Bone marrow (tissue), 2 donors: Measurements from ENCODE around the gene GFPT2.
A peak's percentile ranks its signal among the peaks of the same experiment; 100 is the strongest.

Experiments
- DNase-seq, 2 donors: peaks; one replicate each; lab custom pipeline; 2025; lab: John Stamatoyannopoulos, UW

The GFPT2 gene

DNA sequence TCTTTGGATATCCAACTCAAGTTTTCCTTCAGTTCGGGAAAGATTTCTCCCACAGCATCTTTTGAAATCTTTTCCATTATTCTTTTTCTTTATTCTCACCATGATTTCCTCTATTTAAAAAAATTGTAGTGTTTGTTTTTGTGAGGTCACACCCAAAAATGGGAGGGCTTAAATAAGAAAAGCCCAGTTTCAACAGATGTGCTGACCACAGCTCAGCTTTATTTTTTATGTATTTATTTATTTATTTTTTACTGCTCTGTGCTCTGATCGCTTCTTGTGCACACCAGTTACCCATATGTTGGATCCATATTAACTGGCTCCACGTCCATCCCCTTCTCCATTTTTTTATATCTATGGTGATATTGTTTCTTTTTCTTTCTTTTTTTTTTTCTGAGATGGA, 20.3 kb downstream of the GFPT2 start:
- no peak for DNase-seq

DNA sequence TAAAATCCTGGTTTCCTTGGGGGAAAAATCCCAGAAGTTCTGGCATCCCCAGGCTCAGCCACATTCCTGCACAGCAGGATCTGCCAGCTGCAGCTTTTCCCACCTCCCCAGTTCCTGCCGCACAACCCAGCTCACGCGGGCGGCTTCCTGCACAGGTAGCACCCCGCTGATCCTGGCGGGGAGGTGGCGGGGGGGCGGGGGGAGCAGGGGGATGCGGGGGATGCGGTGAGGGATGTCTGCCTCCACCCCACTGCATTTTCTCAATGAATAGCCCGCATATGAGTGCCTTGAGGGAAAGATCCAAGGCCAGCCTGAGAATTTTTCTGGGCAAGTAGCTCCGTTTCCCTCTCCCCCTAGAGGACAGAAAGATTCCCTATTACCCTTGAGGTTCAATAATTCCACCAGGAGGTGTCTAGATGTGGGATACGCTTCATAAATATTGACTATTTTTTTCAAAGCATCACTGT, 21.1 kb downstream of the GFPT2 start:
- no peak for DNase-seq

DNA sequence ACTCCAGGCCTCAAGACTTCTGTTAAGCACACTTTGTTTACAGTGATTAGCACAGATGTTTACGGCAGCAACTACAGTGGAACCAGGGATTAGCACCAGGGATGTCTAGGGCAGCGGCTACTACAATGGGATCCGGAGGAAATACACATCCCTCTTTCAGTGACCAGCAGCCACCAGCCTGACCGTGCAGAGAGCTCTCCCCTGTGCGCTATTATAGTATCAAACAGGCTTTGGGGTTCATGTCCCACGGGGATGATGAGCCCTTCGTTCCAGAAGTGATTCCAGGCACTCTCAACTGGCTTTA, 21.5 kb downstream of the GFPT2 start:
- no peak for DNase-seq

DNA sequence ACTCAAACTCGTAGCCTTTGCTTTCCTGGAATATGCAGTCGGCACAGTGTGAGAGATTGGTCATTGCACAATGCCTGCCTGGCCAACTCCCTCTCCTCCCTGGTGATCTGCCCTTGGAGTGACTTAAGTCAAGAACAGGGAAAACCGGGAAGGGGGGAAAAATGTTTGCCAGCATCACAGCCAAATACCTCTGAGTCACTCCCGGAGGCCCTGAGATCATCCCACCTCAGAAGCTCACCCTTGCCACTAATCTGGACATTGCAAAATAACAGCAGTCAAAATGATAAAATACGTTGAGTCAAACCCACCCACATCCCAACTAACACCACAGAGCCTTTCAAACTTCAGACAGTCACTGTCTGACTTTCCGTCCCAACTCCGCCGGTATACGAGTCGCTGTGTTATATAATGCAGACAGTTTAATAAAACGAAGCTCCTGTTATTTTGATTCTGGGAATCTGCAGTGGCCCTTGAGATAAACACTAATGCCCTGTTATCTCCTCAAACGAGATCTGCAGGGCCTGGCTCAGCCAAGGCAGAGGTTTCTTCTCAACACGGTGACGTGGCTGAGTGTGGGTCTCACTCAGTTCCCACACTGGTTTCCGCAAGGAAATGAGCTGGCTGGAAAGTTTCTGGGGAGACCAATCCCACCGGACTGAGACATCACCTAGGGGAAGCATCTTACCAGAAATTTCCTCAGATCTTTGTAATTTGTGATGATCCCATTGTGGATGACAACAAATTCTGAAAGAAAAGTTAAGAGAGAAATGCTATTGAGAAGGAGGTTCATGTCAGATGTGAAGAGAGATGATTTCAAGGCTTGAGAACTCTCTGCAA, 22.1 kb downstream of the GFPT2 start:
- DNase-seq = no peak

DNA sequence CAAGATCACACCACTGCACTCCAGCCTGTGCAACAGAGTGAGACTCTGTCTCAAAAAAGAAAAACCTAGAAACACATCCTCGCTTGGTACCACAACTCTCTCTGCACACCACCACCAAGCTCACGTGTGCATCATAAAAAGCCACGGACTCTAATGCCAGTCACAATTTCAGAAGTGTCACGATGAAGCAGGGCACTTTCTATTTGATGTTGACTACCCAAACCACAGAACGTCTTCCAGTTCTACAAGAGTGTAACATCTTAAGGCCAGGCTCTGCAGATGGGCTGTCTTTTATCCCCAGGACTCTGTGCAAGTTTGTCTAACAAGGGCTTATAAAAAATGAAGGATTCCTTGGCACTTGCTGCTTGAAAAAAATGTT, 22.9 kb downstream of the GFPT2 start:
- no peak for DNase-seq

DNA sequence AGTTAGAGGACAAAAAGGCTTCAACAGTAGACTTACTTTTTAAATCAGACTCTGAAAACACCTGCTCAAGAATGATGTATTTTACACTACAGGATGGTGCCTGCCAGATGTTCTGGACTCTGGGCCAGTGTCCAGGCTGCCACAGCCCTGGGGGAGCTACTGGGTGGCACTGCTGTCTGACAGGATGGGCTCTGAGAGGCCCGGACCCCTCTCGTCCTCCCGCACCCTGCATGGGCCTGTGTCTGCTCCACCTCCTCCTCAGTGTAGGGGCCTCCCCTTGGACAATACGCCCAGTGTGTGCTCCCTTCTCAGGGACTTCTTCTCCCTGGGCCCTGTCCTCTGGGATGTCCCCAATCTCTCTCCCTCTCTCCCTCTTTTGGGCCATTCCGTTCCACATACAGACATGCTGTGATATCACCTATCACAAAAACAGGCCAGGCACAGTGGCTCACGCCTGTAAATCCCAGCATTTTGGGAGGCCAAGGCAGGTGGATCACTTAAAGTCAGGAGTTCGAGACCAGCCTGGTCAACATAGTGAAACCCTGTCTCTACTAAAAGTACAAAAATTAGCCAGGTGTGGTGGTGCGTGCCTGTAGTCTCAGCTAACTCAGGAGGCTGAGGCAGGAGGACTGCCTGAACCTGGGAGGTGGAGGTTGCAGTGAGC, 23.4 kb downstream of the GFPT2 start:
- DNase-seq = no peak

DNA sequence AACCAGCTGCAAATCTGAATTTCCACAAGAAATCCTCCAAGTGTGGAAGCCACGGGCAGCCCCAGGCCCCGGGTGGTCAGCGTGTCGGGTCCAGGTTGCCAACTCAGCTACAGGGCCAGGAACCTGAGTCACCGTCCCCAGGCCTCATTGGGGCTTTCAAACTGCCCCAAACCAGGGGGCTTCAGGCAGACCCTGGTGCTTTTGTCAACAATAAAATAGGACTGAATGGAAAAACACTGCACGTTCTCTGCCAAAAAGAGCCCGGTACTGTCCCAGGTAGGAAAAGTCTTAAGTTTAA, 24.0 kb downstream of the GFPT2 start:
- DNase-seq = no peak

DNA sequence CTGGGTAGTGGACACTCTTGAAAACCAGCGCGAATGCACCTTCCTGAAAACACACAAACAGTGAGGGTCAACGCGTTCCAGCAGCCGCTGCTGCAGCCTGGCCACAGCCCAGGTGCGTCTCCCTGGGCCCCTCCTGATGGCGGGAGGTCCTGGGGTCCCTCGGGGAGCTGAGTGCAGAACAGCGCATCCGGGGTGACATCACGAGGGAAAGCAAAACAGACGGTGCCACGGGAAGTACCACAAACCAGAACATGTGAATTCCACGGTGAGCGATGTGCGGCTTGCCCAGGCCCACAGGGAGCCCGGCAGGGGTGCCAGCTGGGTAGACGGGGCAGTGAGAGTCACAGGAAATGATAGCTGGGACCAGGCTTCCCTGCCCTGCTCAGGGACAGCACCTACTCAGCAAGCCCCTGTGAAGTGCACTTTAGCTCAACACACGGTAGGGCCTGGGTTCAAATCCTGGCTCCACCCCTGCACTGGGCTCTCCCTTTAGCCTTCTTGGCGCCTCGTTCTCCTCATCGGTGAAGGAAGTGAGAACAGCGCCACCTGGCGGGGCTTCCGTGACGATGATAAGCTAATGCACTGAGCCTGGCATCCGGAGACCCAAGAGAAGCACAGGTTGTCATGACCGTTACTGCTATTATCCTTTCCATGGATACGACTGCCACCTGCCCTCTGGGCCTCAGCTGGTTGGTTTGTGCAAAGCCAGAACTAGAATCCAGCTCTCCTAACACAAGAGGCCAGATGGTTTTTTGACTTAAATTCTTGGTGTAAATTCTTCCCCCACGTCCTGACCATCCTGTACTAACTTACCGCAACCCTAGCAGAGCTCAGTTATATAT, 24.6 kb downstream of the GFPT2 start:
- peak; percentile 39 to 48 for DNase-seq

DNA sequence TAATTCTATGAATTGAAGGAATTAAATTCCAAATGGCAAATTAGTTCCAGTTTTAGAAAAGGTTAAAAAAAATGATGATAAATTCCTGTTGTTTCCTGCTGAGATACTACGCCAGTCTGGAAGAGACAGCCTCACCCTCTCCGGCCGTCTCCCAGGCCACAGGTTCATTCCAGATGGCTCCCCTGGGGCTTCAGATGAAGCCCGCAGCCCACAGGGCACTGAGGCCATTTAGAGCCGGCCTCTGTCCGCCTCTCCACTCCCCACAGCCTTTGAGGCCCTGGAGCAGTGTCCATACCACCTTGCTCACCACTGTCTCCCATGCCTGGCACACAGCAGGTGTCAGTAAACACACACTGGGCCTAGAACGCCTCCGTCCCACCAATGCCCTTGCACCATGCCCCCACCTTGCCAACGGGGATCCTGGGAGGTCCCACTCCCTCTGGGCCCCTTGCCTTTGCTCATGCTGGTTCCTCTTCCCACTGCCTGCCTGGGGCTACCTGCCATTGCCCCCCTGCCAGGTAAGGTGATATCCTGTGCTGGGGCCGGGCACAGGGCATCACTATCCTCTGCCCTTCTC, 26.1 kb downstream of the GFPT2 start:
- no peak for DNase-seq

DNA sequence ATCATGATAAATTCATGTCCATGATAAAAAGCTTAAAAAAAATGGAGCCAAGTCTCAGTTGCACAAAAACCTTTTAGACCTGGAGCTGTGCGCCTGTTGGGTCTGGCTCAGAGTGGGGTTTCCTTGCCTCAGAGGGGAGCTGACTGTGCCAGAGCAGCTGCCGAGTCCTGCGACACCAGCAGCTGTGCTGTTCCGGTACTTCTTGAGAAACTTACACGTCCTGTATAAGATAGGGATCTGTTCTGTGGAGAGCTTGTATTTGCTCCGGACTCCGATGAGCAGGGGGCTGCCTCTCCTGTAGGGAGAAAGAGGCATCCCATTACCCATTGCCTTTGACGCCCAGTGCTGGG, 28.6 kb downstream of the GFPT2 start:
- no peak for DNase-seq

DNA sequence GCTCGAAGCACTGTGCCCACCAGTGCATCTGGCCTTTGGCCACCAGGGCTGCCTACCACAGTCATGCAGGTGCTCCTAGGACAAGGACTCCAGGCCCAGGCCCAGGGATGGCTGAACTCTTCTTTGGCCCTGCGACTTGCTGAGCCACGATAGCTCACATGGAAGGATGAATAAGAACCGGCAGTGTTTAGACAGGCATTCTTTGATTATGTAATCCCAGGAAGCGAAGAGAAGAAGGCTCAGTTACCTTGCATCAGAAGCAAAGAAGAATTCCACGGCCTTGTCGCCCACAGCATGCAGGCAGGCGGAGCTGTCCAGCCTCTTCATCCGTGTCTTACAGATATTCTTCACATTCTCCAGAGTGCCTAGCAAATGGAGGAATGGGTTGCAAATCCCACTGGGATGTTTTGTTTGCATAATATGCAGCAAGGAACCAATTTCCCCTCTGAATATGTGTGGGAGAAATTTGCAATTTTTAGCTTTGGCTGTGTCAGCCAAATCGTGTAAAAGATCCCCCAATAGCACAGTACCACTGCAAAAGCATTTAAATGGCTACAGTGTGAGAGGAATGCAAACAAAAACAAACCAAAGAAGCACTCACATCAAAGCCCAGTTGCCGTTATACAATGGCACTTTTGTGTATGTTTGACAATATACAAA, 29.1 kb downstream of the GFPT2 start:
- no peak for DNase-seq

DNA sequence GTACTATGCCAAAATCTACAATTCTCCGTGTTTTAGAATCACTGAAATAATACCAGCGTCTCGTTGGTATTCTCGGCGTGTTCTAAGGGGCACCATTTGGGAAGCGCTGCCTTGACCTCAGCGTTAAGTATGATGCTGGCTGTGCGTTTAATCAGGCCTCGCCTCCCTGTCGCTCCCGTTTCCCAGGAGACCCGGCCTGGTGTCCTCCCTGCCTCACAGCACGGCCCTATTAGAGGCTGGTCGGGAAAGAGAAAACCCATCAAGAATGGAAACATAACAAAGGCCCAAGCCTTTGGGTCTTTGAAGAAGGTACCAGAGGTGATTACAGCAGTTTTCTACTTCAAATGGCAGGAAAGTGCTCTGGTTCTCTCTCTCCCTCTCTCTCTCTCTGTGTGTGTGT, 30.0 kb downstream of the GFPT2 start:
- DNase-seq = no peak

DNA sequence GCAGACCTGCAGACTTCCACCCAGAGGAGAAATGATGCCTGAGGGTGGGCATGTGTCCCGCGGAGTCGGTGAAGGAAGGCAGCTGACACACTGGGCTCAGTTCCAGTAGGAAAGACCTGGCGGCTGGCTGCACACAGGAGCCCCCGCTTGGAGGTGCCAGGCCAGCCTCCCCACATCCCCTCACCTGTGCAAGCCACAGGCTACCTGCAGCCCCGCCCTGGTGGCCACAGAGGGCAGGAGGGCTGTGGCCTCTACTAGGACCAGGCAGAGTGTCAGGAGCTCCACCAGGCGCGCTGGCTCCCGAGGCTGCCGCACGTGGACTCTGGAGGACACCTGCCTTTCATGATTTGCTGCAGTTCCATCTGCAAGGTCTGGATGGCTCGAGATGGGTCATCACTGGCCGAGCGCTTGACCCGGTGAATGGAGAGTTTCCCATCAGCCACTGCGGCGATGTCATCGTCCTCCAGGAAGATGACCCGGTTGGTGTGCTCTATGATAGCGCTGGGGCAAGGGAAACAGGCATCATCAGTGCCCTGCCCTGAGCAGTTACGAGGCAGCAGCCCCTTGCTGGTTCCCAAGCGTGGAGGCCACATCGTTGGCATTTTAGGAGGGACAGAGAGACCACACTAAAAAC, 34.6 kb downstream of the GFPT2 start:
- no peak for DNase-seq

DNA sequence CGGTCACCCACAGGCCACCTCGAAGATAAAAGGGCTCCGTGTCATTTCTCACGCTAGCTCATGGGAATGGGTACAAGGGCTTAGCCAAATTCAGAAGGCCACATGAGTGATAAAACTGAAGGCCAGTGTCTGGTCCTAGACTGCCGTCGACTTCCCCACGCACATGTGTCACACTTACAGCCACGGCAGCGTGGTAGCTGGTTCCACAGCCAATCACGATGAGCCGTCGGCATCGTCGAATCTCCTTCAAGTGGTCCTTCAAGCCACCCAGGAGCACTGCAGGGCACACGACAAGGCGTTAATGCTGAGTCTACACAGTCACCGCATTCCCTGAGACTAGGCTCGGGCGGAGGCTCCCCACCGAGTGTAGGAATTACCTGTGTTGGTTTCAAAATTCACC, 36.5 kb downstream of the GFPT2 start:
- no peak for DNase-seq

DNA sequence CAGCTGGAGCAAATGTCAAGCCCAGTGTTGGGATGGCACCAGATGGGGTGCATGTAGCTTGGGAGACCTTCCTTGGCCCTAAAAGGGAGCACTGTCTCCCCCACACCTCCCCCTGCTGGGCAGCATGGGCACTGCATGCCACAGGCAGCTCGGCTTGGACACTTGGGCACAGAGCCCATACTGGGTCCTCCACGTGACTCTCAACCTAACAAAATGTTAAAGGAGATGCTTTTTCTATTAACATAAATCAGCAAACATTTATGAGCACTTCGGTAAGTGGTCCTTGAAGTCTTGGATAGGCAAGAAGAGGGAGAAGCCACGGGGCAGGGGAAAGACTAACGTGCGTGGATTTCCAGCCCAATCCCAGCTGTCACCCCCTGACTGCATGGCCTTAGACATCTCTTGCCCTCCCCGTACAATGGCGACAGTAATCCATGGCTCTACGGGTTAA, 37.3 kb downstream of the GFPT2 start:
- DNase-seq = peak; percentile 26 to 30

DNA sequence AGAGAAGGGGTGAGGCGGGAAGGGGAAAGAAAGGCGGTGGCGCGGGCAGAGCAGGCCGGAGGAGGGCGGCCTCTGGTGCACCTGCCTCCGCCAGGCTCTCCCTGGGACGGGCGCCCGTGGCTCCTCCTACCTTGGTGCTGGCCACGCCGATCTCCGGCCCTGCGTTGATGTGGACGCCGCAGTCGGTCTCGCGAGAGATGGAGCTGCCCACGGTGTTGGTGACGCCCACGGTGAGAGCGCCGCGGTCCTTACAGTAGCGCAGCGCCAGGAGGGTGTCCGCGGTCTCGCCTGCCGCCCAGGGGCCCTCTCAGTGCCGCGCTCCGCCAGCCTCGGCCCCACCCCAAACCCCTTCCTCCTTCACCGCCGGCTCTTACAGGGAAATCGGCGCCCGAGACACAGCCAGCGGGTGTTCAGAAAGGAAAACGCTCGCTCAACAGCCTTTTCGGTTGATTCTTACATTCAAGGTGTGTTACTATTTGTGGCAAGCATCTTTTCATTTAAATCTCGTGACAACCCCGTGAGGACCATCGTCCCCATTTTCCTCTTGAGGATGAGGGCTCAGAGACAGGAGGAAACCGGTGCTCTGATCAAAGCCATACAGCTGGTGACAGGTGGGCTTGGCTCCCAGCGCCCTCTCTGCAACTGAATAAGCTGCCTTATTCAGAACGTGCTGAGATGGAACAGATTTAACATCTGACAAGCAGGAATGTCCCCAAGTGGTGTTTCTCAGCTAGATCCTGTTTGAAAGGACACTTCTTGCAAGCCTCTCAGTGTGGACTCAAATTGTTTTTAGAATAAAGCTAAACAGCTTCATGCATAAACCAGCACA, 39.2 kb downstream of the GFPT2 start:
- peak in 1 of 2 donors; percentile 22 for DNase-seq

DNA sequence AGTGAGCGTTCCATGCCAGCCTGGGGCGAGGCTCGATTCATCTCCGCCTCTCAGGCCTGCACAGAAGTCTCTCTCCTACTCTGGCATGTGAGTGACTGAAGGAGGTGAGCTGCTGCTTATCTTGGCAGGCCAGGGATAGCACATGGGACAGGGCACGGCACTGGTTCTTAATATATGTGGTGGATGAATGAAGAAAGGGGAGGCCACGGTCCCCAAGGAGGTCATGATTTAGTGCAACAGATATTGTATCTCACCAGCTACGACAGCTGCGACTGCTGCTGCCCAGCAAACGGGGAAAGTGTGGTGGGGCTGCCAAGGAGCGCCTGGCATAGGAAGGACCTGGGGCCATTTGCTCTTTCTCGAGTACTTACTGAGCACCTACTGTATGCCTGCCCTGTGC, 41.9 kb downstream of the GFPT2 start:
- DNase-seq = no peak

DNA sequence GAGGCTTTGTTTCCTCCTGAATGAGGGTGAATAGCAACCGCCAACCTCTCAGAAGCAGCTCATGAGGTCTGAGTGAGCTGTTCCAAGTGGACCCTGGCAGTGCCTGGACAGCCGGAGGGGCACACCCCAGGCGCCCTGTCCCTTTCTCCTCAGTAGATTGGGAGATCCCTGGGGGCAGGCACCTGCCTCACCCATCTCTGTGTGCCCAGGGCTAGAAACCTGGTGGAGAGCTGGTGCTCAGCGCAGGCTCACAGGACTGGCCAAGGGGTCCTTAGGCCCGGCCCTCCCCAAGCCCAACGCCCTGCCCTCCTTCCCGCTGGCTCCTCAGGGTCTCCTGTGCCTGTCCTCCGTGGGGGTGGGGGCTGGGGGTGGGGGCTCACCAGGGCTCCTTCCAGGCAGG, 46.3 kb downstream of the GFPT2 start:
- DNase-seq = no peak

DNA sequence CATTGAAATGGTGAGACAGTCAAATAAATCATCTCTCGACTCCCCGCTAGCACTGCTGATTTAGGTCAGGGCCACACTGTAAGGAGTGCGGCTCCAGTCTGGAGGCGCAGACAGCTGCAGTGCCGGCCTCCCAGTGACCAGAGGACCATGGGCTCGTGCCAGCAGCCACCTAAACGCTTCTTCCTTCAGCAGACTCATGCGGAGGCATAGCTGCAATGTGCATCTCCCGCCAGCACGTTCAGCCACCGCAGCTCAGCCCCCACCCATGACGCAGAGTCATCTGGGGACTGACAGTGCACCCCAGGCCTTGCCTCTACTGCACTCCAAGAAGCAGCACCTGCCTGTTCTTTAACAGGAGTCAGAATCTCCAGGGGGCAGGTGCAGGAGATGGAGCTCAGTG, 47.7 kb downstream of the GFPT2 start:
- DNase-seq = no peak

DNA sequence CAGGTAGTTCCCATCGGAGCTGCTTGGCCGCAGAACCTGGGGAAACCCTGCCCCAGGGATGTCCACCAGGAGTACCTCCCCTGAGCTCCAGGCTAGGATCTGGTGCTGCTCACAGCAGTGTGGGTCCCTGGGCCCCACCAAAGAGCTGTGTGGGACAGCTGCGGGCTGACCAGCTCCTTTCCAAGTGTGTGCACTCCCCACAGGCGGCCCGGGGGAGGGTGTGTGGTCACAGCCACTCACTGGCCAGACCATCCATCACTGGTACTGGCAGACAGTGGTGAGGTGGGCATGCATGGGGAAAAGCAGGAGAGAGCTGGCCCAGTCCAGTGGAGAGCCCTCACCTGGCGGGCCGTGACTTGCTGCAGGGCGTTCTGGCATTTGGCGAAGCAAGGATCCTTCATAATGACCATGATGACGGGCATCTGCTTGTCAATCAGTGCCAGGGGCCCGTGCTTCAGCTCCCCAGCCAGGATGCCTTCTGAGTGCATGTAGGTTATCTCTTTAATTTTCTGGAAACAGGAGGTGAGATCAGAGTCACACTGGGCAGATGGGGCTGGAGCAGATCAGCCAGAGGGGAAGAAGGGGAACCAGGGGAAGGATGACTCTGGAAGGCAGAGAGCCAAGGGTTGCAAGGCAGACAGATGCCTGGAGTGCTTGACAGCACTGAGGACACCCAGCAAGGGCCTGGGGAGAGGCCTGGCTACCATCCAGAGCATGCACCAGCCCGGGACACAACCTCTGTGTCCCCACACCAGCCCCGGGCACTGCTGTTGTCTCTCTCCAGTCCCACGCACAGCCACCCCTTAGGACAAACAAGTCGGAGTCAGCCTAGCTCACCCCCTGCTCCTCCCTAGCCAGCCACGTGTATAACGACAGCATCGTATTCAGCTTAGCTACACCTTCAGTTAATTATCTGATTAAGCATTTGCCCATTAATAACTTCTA, 48.4 kb downstream of the GFPT2 start:
- no peak for DNase-seq
